ENCODE results near the gene ATP2C2. TPM values are rescaled to one million over a fixed set of nuclear protein-coding genes. Genes with fewer than 3 reads are reported as not detected.

ATP2C2 gene
- total RNA-seq, 2 experiments from 2014 or later: not detected

DNA sequence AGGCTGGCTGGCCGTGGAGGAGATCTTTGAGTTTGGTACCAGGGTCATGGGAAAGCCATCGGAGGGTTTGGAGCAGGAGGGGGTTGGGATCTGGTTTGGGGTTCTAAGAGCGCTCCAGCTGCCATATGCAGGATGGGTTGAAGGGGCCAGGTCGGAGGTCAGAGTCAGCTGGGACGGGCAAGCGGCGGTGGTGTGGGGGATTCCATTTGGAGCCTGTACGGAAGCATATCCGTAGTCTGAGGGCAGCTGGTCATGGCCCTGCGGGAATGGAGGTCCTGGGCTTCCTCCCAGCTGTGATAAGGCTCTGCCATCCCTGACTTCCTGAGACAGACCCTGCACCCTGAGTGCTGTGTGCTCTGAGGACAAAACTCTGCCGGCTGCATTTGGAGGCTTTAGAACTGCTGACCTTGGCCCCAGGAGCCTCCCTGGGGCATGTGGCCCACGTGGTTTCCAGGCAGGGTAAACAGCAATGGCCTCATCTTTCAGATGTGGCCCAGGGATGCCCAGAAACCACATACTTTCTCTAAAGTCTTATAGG is 46.5 kb downstream of the ATP2C2 start:
- H3K27me3 Mint-ChIP-seq: peaks cover 10% of the 10 kb centered on the region
- intact Hi-C loops (cut with DNase I, micrococcal nuclease): no loop called here
- H3K4me1 ChIP-seq (ENCODE audit: insufficient read depth, low read length): no peaks in the 10 kb centered on the region
- H3K4me3 Mint-ChIP-seq: no peak overlapping the region
- H3K9me3 ChIP-seq (ENCODE audit: control insufficient read depth in 1 of 2, insufficient read depth in 1 of 2, low read length in 2 of 2): no peaks in the 10 kb centered on the region
- H3K36me3 Mint-ChIP-seq (ENCODE audit: low read depth): no peaks in the 10 kb centered on the region
- TF ChIP-seq, protein P1, sequence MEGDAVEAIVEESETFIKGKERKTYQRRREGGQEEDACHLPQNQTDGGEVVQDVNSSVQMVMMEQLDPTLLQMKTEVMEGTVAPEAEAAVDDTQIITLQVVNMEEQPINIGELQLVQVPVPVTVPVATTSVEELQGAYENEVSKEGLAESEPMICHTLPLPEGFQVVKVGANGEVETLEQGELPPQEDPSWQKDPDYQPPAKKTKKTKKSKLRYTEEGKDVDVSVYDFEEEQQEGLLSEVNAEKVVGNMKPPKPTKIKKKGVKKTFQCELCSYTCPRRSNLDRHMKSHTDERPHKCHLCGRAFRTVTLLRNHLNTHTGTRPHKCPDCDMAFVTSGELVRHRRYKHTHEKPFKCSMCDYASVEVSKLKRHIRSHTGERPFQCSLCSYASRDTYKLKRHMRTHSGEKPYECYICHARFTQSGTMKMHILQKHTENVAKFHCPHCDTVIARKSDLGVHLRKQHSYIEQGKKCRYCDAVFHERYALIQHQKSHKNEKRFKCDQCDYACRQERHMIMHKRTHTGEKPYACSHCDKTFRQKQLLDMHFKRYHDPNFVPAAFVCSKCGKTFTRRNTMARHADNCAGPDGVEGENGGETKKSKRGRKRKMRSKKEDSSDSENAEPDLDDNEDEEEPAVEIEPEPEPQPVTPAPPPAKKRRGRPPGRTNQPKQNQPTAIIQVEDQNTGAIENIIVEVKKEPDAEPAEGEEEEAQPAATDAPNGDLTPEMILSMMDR (IDR thresholded peaks at IDR 0.05): no peak
- H3K9me3 Mint-ChIP-seq: no peaks in the 10 kb centered on the region
- ChIA-PET CTCF (interaction anchor here (0.8 kb wide), 1 partner anchor 25 kb away, joined by 3 read pairs; no protein-coding TSS in a partner anchor), POLR2A (no interaction called here)
- H3K4me1 Mint-ChIP-seq (ENCODE audit: low read depth): no peaks in the 10 kb centered on the region
- no peaks in the 10 kb centered on the region for H3K36me3 ChIP-seq (ENCODE audit: insufficient read depth, low read length)
- no peak overlapping the region for H3K27ac ChIP-seq (ENCODE audit: low read depth in 1 of 2, low read length in 2 of 2)
- DNase-seq (no peak), ATAC-seq (ENCODE audit: poor library complexity) (no peak)
- H3K4me3 ChIP-seq (ENCODE audit: low read length): no peak overlapping the region
- H3K27ac Mint-ChIP-seq: no peak overlapping the region
- no peaks in the 10 kb centered on the region for H3K27me3 ChIP-seq (ENCODE audit: control insufficient read depth in 1 of 2, insufficient read depth in 2 of 2, low read length in 2 of 2)

DNA sequence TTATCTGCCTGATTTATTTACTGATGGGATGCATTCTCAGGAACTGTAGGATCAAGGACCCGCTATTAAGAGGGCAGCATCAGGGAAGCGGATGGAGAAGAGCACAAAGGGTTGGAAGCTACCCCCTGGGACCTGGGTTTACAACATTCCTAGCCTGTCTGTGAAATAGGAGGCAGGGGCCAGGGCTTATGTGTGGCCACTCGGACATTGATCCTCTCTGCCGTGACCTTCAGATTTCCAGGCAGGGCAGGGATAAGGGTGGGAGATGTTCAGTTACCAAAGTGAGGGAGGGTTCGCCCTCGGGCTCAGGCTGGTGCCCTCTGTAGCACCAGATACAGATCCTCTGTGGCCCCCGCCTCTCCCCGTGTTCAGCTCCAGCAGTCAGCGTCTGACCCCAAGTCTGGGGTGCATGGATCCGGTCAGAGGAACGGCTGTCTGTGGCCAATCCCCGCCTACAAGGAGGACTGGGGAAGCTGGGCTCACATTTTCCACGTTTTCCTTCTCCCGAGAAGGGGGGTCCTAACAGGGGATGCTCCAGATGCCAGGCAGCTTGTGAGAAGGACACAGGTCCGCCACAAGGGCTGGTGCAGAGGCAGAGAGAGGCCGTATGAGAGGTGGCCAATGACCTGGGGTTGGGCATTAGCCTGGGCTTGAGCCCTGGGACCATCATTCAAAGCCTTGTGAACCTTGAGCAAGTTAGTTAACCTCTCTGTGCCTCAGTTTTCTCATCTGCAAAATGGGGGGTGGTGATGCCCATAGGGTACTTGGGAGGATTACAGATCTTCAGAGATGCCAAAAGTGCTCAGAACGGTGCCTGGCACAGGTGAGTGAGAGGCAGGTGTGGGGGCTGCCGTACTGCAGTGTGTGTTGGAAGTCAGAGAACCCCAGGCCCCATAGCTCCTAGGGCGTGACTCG is 48.3 kb downstream of the ATP2C2 start:
- H3K27me3 ChIP-seq (ENCODE audit: control insufficient read depth in 1 of 2, insufficient read depth in 2 of 2, low read length in 2 of 2): no peaks in the 10 kb centered on the region
- no peak for DNase-seq
- no peaks in the 10 kb centered on the region for H3K36me3 Mint-ChIP-seq (ENCODE audit: low read depth)
- no peak overlapping the region for H3K4me3 ChIP-seq (ENCODE audit: low read length)
- intact Hi-C loops (cut with DNase I, micrococcal nuclease): no loop called here
- no peak overlapping the region for H3K27ac ChIP-seq (ENCODE audit: low read depth in 1 of 2, low read length in 2 of 2)
- H3K4me1 ChIP-seq (ENCODE audit: insufficient read depth, low read length): no peaks in the 10 kb centered on the region
- POLR2A ChIA-PET: no interaction called here
- no peaks in the 10 kb centered on the region for H3K4me1 Mint-ChIP-seq (ENCODE audit: low read depth)
- no peaks in the 10 kb centered on the region for H3K36me3 ChIP-seq (ENCODE audit: insufficient read depth, low read length)
- H3K9me3 ChIP-seq (ENCODE audit: control insufficient read depth in 1 of 2, insufficient read depth in 1 of 2, low read length in 2 of 2): no peaks in the 10 kb centered on the region
- H3K27ac Mint-ChIP-seq: no peak overlapping the region
- H3K27me3 Mint-ChIP-seq: peaks cover 12% of the 10 kb centered on the region
- H3K4me3 Mint-ChIP-seq: no peak overlapping the region
- TF ChIP-seq, protein P1 (IDR thresholded peaks at IDR 0.05): no peak
- no peaks in the 10 kb centered on the region for H3K9me3 Mint-ChIP-seq
- CTCF ChIA-PET: no interaction called here
- ATAC-seq (ENCODE audit: poor library complexity): no peak

DNA sequence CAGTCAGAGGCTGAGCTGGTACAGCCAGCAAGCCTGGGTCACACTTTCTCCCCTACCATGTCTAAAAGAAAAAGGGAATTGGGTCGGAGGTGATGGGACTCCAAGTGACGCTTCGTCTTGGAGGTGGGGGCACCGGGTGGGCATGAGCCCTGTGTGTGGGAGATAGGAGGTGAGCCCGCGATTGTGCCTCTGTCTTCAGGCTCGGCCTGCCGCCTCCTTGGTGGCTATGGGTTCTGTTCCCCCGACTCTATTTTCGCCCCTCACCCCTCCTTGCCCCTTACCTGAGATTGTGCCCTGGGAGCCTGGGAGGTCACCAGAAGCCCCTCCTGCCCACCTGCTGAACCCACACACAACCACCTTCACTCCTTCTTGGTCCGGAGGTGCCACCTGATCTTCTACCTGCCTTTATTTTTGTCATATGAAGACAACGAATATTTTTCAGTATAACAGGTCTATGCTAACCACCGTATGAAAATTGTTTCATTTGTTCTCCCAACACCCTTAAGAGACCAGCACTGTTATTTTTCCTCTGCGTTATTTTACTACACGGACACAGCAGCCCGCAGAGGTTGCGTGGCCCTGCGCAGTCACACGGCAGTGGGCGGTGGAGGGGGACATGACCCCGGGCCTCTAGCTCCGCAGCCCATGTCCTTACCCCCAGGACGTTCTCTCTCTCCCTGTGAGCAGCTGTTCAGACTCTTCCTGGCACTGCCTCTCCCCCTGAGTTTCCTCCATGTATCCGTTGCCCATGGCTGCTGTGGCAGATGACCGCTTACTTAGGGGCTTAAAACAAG is 49.9 kb downstream of the ATP2C2 start:
- DNase-seq (no peak), ATAC-seq (ENCODE audit: poor library complexity) (no peak)
- Mint-ChIP-seq H3K9me3 (no peaks in the 10 kb centered on the region), H3K27me3 (peaks cover 12% of the 10 kb centered on the region), H3K27ac (no peak overlapping the region), H3K36me3 (ENCODE audit: low read depth) (no peaks in the 10 kb centered on the region), H3K4me3 (no peak overlapping the region), H3K4me1 (ENCODE audit: low read depth) (no peaks in the 10 kb centered on the region)
- POLR2A ChIA-PET: no interaction called here
- Histone ChIP-seq H3K9me3 (ENCODE audit: control insufficient read depth in 1 of 2, insufficient read depth in 1 of 2, low read length in 2 of 2) (no peaks in the 10 kb centered on the region), H3K4me1 (ENCODE audit: insufficient read depth, low read length) (no peaks in the 10 kb centered on the region), H3K4me3 (ENCODE audit: low read length) (no peak overlapping the region), H3K36me3 (ENCODE audit: insufficient read depth, low read length) (no peaks in the 10 kb centered on the region), H3K27ac (ENCODE audit: low read depth in 1 of 2, low read length in 2 of 2) (no peak overlapping the region), H3K27me3 (ENCODE audit: control insufficient read depth in 1 of 2, insufficient read depth in 2 of 2, low read length in 2 of 2) (no peaks in the 10 kb centered on the region)
- intact Hi-C loops (cut with DNase I, micrococcal nuclease): no loop called here
- CTCF ChIA-PET: no interaction called here
- TF ChIP-seq, protein P1 (IDR thresholded peaks at IDR 0.05): no peak

Data from CD4-positive, alpha-beta T cell (primary cell).